ENCODE measurements around the gene NTRK2. TPM values are rescaled to one million over a fixed set of nuclear protein-coding genes. Genes with fewer than 3 reads are reported as not detected.

Gene NTRK2
- total RNA-seq, 1 experiment from 2014 or later: not detected

- ChIA-PET POLR2A (no interaction called here), CTCF (no interaction called here), RAD21 (ENCODE audit: low non-redundant PET in 1 of 2, low total read pairs in 2 of 2, uncharacterized antibody in 2 of 2, unreplicated experiment in 2 of 2) (no interaction called here)
- Histone ChIP-seq H3K36me3 (ENCODE audit: control insufficient read depth in 1 of 2, insufficient read depth in 2 of 2, low read length in 2 of 2) (no peaks in the 10 kb centered on the region), H3K4me2 (ENCODE audit: low read length) (no peak overlapping the region), H3K27ac (ENCODE audit: low read depth, low read length) (no peak overlapping the region), H3K4me1 (ENCODE audit: control insufficient read depth in 1 of 2, insufficient read depth in 2 of 2, low read length in 2 of 2) (no peaks in the 10 kb centered on the region), H3K4me3 (replicated peaks in 1 of 2; ENCODE audit: low read depth in 1 of 2, low read length in 2 of 2) (no peak overlapping the region), H3K9me2 (ENCODE audit: insufficient read depth) (no peaks in the 10 kb centered on the region), H3K9me3 (ENCODE audit: control insufficient read depth in 1 of 2, insufficient read depth in 1 of 2, low read depth in 1 of 2, low read length in 2 of 2) (no peaks in the 10 kb centered on the region), H3K79me2 (ENCODE audit: insufficient read depth, low read length) (no peaks in the 10 kb centered on the region), H3K9ac (ENCODE audit: low read length) (no peak overlapping the region), H3K27me3 (ENCODE audit: insufficient read depth, low read length) (peaks cover 15% of the 10 kb centered on the region; the same call in 1 of the 2 replicates), H2AFZ (ENCODE audit: low read depth, low read length, poor library complexity, severe bottlenecking) (no peak overlapping the region), H4K20me1 (ENCODE audit: insufficient read depth) (no peaks in the 10 kb centered on the region)
- intact Hi-C loops (cut with micrococcal nuclease): no loop called here
- TF ChIP-seq ELF1 (IDR thresholded peaks at IDR 0.05; ENCODE audit: borderline replicate concordance, low read depth) (no peak), SRF (IDR thresholded peaks at IDR 0.05; ENCODE audit: low read depth) (no peak), CBX3 (IDR thresholded peaks at IDR 0.05; ENCODE audit: low read depth) (no peak), ZFX (IDR thresholded peaks at IDR 0.05) (no peak), EZH2phosphoT487 (IDR thresholded peaks at IDR 0.05; ENCODE audit: borderline replicate concordance) (no peak), EGR1 (IDR thresholded peaks at IDR 0.05; ENCODE audit: low read depth) (no peak), YY1 (IDR thresholded peaks at IDR 0.05; ENCODE audit: extremely low read depth, insufficient replicate concordance, low read depth, low read length) (no peak), SP1 (IDR thresholded peaks at IDR 0.05; ENCODE audit: low read depth) (no peak), POLR2A (IDR thresholded peaks at IDR 0.05; ENCODE audit: borderline replicate concordance, extremely low read depth, insufficient read depth, insufficient read length) (no peak), RAD21 (IDR thresholded peaks at IDR 0.05; ENCODE audit: low read depth) (no peak), EZH2 (IDR thresholded peaks at IDR 0.05) (no peak), JUND (IDR thresholded peaks at IDR 0.05) (no peak), ZNF274 (IDR thresholded peaks at IDR 0.05; ENCODE audit: low read depth, low read length) (no peak), POLR2AphosphoS5 (IDR thresholded peaks at IDR 0.05; ENCODE audit: low read depth, low read length) (no peak), CTCF (IDR thresholded peaks at IDR 0.05 in 2 of 3, conservative IDR thresholded peaks at IDR 0.05 in 1 of 3; ENCODE audit: borderline replicate concordance in 1 of 3, insufficient read depth in 1 of 3, low read depth in 2 of 3, low read length in 2 of 3) (no peak), TCF7L2 (IDR thresholded peaks at IDR 0.05; ENCODE audit: borderline replicate concordance, extremely low read depth, insufficient read depth, insufficient read length) (no peak)
- TF ChIP-seq, protein P1, sequence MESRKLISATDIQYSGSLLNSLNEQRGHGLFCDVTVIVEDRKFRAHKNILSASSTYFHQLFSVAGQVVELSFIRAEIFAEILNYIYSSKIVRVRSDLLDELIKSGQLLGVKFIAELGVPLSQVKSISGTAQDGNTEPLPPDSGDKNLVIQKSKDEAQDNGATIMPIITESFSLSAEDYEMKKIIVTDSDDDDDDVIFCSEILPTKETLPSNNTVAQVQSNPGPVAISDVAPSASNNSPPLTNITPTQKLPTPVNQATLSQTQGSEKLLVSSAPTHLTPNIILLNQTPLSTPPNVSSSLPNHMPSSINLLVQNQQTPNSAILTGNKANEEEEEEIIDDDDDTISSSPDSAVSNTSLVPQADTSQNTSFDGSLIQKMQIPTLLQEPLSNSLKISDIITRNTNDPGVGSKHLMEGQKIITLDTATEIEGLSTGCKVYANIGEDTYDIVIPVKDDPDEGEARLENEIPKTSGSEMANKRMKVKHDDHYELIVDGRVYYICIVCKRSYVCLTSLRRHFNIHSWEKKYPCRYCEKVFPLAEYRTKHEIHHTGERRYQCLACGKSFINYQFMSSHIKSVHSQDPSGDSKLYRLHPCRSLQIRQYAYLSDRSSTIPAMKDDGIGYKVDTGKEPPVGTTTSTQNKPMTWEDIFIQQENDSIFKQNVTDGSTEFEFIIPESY (IDR thresholded peaks at IDR 0.05; ENCODE audit: extremely low read depth, insufficient replicate concordance, low read length): no peak
- TF ChIP-seq, protein P2, sequence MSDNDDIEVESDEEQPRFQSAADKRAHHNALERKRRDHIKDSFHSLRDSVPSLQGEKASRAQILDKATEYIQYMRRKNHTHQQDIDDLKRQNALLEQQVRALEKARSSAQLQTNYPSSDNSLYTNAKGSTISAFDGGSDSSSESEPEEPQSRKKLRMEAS (IDR thresholded peaks at IDR 0.05): no peak
- no peak for ATAC-seq
- DNase-seq (ENCODE audit: low read depth, low spot score): no peak
- BruUV-seq (replicated peaks): no TSS peak
These were observed 352.2 kb downstream of the NTRK2 start for GRCh38 chr9:85021686-85022085.

Data from HCT116 (cell line).